ENCODE measurements around the gene SCRN2.

DNA sequence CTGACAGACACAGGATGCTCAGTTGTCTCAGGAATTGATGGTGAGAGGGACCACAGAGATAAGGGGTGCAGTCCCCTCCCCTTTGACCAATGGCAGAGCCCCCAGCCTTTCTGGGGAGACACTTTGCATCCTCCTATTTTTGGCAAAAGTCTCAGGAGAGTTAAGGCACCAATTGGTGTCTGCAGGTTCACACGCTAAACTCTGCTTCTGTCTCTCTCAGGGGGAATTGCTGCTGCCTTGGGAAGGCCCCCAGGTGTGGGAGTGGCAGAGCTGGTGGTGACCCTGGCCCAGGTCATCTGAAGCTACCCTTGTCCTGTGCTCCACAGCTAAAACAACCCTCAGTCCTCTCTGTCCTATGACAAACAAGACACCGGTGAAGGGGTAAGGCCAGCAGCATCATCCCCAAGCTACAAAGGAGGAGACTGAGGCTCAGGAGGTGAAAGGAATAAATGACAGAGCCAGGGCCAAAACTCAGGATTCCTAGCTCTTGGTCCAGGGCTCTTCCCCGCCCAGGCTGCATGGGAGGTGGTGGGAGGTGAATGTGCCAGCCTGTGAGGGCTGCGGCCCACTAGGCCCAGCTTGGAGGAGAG is 39.8 kb downstream of the SCRN2 start:
- TF ChIP-seq, protein P1, sequence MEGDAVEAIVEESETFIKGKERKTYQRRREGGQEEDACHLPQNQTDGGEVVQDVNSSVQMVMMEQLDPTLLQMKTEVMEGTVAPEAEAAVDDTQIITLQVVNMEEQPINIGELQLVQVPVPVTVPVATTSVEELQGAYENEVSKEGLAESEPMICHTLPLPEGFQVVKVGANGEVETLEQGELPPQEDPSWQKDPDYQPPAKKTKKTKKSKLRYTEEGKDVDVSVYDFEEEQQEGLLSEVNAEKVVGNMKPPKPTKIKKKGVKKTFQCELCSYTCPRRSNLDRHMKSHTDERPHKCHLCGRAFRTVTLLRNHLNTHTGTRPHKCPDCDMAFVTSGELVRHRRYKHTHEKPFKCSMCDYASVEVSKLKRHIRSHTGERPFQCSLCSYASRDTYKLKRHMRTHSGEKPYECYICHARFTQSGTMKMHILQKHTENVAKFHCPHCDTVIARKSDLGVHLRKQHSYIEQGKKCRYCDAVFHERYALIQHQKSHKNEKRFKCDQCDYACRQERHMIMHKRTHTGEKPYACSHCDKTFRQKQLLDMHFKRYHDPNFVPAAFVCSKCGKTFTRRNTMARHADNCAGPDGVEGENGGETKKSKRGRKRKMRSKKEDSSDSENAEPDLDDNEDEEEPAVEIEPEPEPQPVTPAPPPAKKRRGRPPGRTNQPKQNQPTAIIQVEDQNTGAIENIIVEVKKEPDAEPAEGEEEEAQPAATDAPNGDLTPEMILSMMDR (IDR thresholded peaks at IDR 0.05), result no peak
- TF ChIP-seq ZFX (IDR thresholded peaks at IDR 0.05; ENCODE audit: borderline replicate concordance), result no peak

Data from 22Rv1 (cell line).